TTC549 (cell line): Measurements from ENCODE around the gene PYGO2.
A peak's percentile ranks its signal among the peaks of the same experiment; 100 is the strongest.

Experiments used
- FAIRE-seq: peaks from 2 replicates; lab custom pipeline; 2012; peaks lifted over from hg19 to GRCh38; lab: Jason Lieb, UNC

Gene PYGO2

DNA sequence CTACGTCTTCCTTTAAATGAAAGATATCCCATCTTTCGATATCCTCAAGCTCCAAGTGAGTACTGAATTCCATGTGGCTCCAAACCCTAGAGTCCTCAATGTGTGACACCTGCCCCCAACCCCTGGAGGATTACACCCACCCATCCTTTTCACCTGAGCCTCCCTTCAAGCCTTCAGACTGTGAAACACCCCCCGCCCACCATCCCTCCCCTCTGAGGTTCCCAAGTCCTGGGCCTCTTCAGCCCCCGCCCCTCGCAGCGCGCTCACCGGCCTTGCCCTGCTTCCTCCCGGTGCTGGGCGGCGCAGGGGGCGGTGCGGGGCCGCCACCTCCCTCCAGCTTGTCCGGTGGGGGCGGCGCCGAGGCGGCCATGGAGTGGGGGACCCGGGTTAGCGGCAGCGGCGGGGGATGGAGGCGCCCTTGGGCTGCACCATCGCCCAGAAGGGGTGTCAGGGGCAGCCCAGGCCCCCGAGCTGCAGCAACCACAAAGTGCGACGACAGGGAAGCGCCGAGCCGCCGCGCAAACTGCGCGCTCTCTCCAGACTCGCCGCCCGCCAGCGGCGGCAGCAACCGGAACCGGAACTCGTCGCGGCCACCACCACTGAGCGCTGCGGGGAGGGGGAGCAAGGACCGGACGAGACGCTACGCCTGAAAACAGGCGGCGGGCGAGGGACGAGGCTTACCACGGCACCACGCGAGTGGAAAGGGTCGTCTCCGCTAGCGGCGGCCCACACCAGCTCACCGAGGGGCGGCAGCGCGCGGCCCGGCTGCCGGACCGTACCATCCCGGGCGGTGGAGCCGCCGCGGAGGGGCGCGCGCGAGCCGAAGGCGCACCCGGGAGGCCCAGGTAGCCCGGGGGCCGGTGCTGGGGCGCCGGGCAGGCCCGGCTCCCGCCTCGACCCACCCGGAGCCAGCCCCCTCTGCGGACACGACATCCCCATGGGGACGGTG, at the start of gene PYGO2:
TSS of gene PYGO2 (minus strand) at position 576 of the 949 bp plus-strand sequence. CDS start at position 370, 206 bp downstream.
- FAIRE-seq: no peak

DNA sequence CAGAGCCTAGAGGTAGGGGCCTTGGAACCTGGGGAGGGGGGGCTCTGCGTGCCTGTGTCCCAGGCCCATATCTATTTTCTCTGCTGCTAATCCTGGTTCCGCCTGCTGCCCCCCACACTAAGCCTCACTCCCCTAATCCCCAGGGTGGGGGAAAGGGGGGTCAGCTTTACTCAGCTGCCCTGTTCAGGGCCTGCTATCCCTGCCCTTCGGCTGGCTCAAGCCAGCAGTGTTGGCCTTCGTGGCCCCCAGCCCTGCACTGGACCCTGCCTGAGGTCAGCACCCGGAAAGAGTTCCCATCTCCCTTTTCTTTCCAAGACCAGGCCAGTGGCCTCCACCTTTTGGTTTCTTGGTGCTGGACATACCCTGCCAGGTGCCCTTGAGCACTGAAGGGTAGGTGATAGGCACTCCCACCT, 49.4 kb upstream of the PYGO2 start:
- FAIRE-seq: no peak

GRCh38 chr1:155010211-155010918, 48.8 kb upstream of the PYGO2 start:
- FAIRE-seq: no peak

GRCh38 chr1:155009742-155010141, 48.2 kb upstream of the PYGO2 start:
- FAIRE-seq: no peak

DNA sequence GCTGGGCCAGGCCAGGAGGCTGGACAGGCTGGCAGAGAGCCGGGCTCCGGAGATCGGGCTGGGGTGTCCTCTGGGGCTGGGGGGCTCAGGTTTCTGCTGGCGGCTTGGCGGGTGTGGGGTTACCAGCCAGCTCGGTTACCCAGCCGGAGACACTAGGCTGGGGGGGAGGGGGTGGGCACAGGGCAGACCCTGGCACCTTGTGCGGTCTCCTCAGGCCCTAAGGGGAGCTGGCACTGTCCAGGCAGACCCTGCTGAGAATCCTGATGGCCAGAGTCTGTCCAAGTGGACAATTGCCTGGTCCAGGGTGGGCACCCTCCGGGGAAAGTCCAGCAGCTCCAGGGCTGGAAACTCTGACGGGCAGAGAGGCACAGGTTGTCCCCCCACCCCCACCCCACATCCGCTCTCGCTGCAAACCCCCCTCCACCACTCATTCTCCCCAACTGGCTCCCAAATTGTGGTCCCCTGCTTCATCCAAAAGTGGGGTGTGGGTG, 47.7 kb upstream of the PYGO2 start:
- no peak for FAIRE-seq

GRCh38 chr1:155008015-155008941, 46.7 kb upstream of the PYGO2 start:
- FAIRE-seq: no peak

GRCh38 chr1:155007251-155007828, 45.8 kb upstream of the PYGO2 start:
- FAIRE-seq: no peak

GRCh38 chr1:155006601-155007101, 45.1 kb upstream of the PYGO2 start:
- FAIRE-seq: peak; percentile 98

GRCh38 chr1:155005076-155006011, 43.8 kb upstream of the PYGO2 start:
- no peak for FAIRE-seq

DNA sequence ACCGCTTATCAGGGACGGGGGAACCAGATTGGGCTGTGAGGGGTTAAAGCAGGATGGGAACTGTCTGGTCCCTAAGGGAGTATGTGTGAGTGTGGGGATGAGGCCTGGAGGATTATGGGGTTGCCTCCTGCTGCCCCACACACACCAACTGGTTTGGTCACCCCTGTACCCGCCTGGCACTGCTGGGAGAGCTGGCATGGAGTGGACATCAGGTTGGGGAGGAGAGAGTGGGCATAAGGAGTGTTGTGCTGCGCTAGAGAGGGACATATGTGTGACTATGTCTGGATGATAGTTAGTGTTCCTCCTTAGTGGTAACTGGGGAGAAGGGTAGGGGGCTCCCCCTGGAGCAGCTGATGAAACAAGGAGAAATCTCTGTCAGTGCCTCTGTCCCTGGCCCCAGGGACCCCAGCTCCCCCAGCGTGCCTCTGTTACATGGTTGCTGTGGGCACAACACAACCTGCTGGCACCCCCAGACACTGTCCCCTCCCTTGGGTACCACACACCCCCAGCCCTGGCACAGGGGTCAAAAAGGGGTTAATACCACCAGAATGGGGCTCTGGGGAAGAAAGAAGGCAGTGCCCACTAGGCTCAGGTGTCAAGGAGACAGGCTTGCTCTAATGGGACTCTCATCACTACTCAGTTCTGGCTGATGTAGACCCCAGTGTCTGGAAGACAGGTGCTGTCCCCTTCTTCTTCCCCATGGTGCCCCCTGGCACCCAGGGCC, 42.9 kb upstream of the PYGO2 start:
- FAIRE-seq: no peak

- no peak for FAIRE-seq
Measured at GRCh38 chr1:155003766-155004351, 42.3 kb upstream of the PYGO2 start.

- FAIRE-seq: no peak
Measured at GRCh38 chr1:155003227-155003765, 41.7 kb upstream of the PYGO2 start.

DNA sequence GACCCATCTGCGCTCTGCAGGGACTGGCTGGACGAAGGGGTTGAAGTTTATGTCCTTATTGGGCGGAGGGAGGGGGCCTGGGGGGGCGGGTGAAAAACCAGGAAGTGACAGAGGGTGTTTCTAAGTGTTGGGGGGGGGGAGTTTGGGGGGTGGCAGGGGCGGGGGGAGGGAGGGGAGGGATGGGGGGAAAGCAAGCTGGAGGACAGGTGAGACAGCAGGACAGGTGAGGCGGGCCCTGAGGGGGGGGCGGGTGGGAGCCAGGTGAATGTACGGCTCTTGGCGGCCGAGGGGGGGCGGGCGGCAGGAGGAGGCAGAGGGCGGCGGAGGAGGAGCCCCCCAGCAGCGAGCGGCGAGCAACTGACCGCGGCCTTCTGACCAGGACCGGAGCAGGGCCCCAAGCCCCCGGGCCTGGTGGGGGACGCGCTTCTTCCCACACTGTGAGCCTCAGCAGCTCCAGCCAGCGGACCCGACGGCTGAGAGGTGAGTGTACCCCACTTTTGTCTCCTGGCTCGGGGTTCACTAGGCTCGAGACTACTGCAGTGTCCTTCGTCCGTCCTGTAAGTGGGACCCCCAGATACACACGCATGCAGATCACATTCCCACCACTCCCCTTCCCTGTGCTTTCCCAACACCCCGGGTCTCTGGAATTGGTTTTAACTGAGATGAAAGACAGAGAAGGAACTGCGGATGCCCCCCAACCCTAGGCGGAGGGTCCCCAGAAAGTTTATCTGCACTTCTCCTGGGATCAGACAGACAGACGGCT, 41.1 kb upstream of the PYGO2 start, which contains the start of gene ZBTB7B:
TSS of gene ZBTB7B (plus strand) at position 339 of the 763 bp plus-strand sequence. CDS start 11,859 bp downstream, outside the sequence.
- no peak for FAIRE-seq

GRCh38 chr1:155001675-155002463, 40.3 kb upstream of the PYGO2 start:
- FAIRE-seq: peak; percentile 93

DNA sequence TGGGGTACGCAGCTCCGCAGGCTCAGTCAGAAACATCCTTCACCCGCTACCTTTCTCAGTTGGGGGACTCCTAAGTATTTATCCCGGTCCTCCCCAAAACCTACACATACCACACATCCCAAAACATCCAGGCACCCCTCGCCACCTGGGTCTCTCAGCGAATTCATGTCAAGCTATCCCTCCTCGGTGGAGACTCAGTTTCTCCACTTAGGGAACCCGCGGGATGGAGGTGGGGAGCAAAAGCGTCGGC, 39.8 kb upstream of the PYGO2 start:
- no peak for FAIRE-seq

DNA sequence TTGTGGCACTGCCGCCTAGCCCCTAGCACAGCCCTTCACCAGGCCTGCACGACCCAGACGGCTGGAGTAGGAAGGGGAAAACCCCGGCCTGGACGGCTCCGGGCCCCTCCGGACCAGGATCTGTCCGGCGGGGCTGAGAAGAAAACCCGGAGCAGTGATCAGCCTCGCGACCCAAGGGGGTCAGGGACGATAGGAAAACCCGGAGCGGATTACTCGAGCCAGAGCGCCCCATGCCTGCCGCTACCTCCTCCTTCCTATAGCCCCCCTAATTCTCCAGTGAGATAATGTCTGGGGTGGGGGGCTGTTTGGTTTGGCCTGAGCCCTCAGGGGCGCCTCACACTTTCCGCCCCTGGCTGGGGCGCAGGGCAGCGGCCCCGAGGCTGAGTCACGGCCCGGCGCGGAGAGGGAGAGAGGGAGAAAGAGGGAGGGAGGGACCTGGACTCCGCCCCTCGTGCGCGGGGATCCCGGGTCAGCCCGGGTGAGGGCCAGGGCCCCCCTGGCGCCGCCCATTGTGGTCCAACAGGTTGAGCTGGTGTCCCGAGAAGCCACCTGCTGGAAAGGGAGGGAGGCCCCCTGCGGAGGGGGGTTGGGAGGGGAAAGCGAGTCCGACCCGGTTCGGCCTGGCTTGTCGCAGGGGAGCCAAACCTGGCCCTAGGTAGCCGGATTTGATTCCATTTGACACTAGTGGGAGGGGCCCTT, 39.3 kb upstream of the PYGO2 start:
- FAIRE-seq: peak; percentile 28

- FAIRE-seq: no peak
Measured at GRCh38 chr1:155000411-155000725, 38.8 kb upstream of the PYGO2 start.
